Measurements from ENCODE around the gene RAB3IL1.

GRCh38 chr11:61906522-61906909 lies 10.8 kb downstream of the RAB3IL1 start:
- TF ChIP-seq CTCF (IDR thresholded peaks at IDR 0.05; ENCODE audit: low read depth, low read length) (no peak), EZH2phosphoT487 (IDR thresholded peaks at IDR 0.05; ENCODE audit: low read depth) (no peak)

All from OCI-LY3 (cell line).